Renal pelvis (tissue), 12 donors: ENCODE results near the gene RRAS2. TPM values are rescaled to one million over a fixed set of nuclear protein-coding genes. Genes with fewer than 3 reads are reported as not detected.
A peak's percentile ranks its signal among the peaks of the same experiment; 100 is the strongest.
"Not testable (repeated sequence)": the region's sequence is repeated elsewhere in the genome, so short reads cannot be mapped to it uniquely, and the experiment has no call there.

Experiments used
- DNase-seq: peaks from one replicate; pipeline ENCODE4 v3.0.0-alpha.2; 2013
- long read RNA-seq, 16 experiments: transcript quantifications; one replicate each; lab custom pipeline, GENCODE V29; 2026
- polyA plus RNA-seq, 3 donors: library from polyadenylated mRNA; unstranded; fragments of 120-200 nt; gene quantifications; one replicate each; pipeline ENCODE4 v1.2.1, GENCODE V29; 2013; ENCODE audit not compliant: insufficient read length in 3 of 3

RRAS2 gene
- 10 to 100 TPM; 45.3 to 48.3 (median 46.8) TPM for polyA plus RNA-seq
- long read RNA-seq, donor 1, transcript RRAS2-201 (6 exons, 1,516 nt) = major isoform, 8 of 10 reads
- long read RNA-seq, donor 1, partial matches to known transcripts = 0 of 10 reads
- long read RNA-seq, donor 1, other reads (novel, unspliced or antisense) = 0 of 10 reads
- long read RNA-seq, donor 2, transcript RRAS2-201 (6 exons, 1,516 nt) = major isoform, 9 of 9 reads
- long read RNA-seq, donor 2, partial matches to known transcripts = 0 of 9 reads
- long read RNA-seq, donor 2, other reads (novel, unspliced or antisense) = 0 of 9 reads
- long read RNA-seq, donor 3, transcript RRAS2-201 (6 exons, 1,516 nt) = major isoform, 14 of 16 reads
- long read RNA-seq, donor 3, partial matches to known transcripts = 0 of 16 reads
- long read RNA-seq, donor 3, other reads (novel, unspliced or antisense) = 0 of 16 reads
- long read RNA-seq, donor 4, transcript RRAS2-201 (6 exons, 1,516 nt) = major isoform, 16 of 16 reads
- long read RNA-seq, donor 4, partial matches to known transcripts = 0 of 16 reads
- long read RNA-seq, donor 4, other reads (novel, unspliced or antisense) = 0 of 16 reads
- long read RNA-seq, donor 5, transcript RRAS2-201 (6 exons, 1,516 nt) = major isoform, 8 of 9 reads
- long read RNA-seq, donor 5, partial matches to known transcripts = 0 of 9 reads
- long read RNA-seq, donor 5, other reads (novel, unspliced or antisense) = 0 of 9 reads
- long read RNA-seq, donor 6, transcript RRAS2-201 (6 exons, 1,516 nt) = major isoform, 9 of 14 reads
- long read RNA-seq, donor 6, partial matches to known transcripts = 0 of 14 reads
- long read RNA-seq, donor 6, other reads (novel, unspliced or antisense) = 5 of 14 reads
- long read RNA-seq, donor 7, transcript RRAS2-201 (6 exons, 1,516 nt) = major isoform, 16 of 18 reads
- long read RNA-seq, donor 7, partial matches to known transcripts = 0 of 18 reads
- long read RNA-seq, donor 7, other reads (novel, unspliced or antisense) = 0 of 18 reads
- long read RNA-seq, donor 8, transcript RRAS2-201 (6 exons, 1,516 nt) = major isoform, 5 of 5 reads
- long read RNA-seq, donor 8, partial matches to known transcripts = 0 of 5 reads
- long read RNA-seq, donor 8, other reads (novel, unspliced or antisense) = 0 of 5 reads
- long read RNA-seq, donor 9, transcript RRAS2-201 (6 exons, 1,516 nt) = major isoform, 18 of 19 reads
- long read RNA-seq, donor 9, partial matches to known transcripts = 0 of 19 reads
- long read RNA-seq, donor 9, other reads (novel, unspliced or antisense) = 0 of 19 reads
- long read RNA-seq, donor 10, transcript RRAS2-201 (6 exons, 1,516 nt) = major isoform, 10 of 13 reads
- long read RNA-seq, donor 10, partial matches to known transcripts = 0 of 13 reads
- long read RNA-seq, donor 10, other reads (novel, unspliced or antisense) = 0 of 13 reads
- long read RNA-seq, donor 11, transcript RRAS2-201 (6 exons, 1,516 nt) = major isoform, 6 of 7 reads
- long read RNA-seq, donor 11, partial matches to known transcripts = 0 of 7 reads
- long read RNA-seq, donor 11, other reads (novel, unspliced or antisense) = 0 of 7 reads
- long read RNA-seq, donor 12, transcript RRAS2-201 (6 exons, 1,516 nt) = major isoform, 17 of 23 reads
- long read RNA-seq, donor 12, partial matches to known transcripts = 0 of 23 reads
- long read RNA-seq, donor 12, other reads (novel, unspliced or antisense) = 5 of 23 reads
- long read RNA-seq, donor 13, transcript RRAS2-201 (6 exons, 1,516 nt) = major isoform, 8 of 8 reads
- long read RNA-seq, donor 13, partial matches to known transcripts = 0 of 8 reads
- long read RNA-seq, donor 13, other reads (novel, unspliced or antisense) = 0 of 8 reads
- long read RNA-seq, donor 14 = 0 reads
- long read RNA-seq, donor 15, transcript RRAS2-201 (6 exons, 1,516 nt) = major isoform, 13 of 15 reads
- long read RNA-seq, donor 15, partial matches to known transcripts = 0 of 15 reads
- long read RNA-seq, donor 15, other reads (novel, unspliced or antisense) = 0 of 15 reads
- long read RNA-seq, donor 16, transcript RRAS2-201 (6 exons, 1,516 nt) = major isoform, 13 of 15 reads
- long read RNA-seq, donor 16, partial matches to known transcripts = 0 of 15 reads
- long read RNA-seq, donor 16, other reads (novel, unspliced or antisense) = 0 of 15 reads

- DNase-seq = peak; percentile 76
These were observed at the start of gene RRAS2 for GRCh38 chr11:14358729-14359439. TSS of gene RRAS2 (minus strand) at chr11:14359183. CDS start at chr11:14358870, 313 bp downstream.

GRCh38 chr11:14408612-14409011 lies 49.6 kb upstream of the RRAS2 start:
- no peak for DNase-seq

GRCh38 chr11:14406116-14406515 lies 47.1 kb upstream of the RRAS2 start:
- DNase-seq = not testable (repeated sequence)

GRCh38 chr11:14403528-14403927 lies 44.5 kb upstream of the RRAS2 start:
- DNase-seq = not testable (repeated sequence)

GRCh38 chr11:14399087-14399486 lies 40.1 kb upstream of the RRAS2 start:
- no peak for DNase-seq

- DNase-seq = no peak
These were observed 37.3 kb upstream of the RRAS2 start for GRCh38 chr11:14396273-14396672.

- no peak for DNase-seq
These were observed 34.9 kb upstream of the RRAS2 start for GRCh38 chr11:14393889-14394288.

- no peak for DNase-seq
These were observed 34.1 kb upstream of the RRAS2 start for GRCh38 chr11:14393129-14393528.

GRCh38 chr11:14390669-14391068 lies 31.7 kb upstream of the RRAS2 start:
- DNase-seq = no peak

- DNase-seq = no peak
These were observed 29.4 kb upstream of the RRAS2 start for GRCh38 chr11:14388352-14388751.

- peak; percentile 61 for DNase-seq
These were observed 28.0 kb upstream of the RRAS2 start for GRCh38 chr11:14386895-14387480.

- no peak for DNase-seq
These were observed 27.1 kb upstream of the RRAS2 start for GRCh38 chr11:14386081-14386480.

GRCh38 chr11:14384338-14384737 lies 25.4 kb upstream of the RRAS2 start:
- DNase-seq = no peak

- DNase-seq = no peak
These were observed 23.0 kb upstream of the RRAS2 start for GRCh38 chr11:14381968-14382367.

- peak; percentile 58 for DNase-seq
These were observed 22.1 kb upstream of the RRAS2 start for GRCh38 chr11:14380947-14381561.

- no peak for DNase-seq
These were observed 21.3 kb upstream of the RRAS2 start for GRCh38 chr11:14380125-14380936.

- no peak for DNase-seq
These were observed 19.2 kb upstream of the RRAS2 start for GRCh38 chr11:14378171-14378570.

- no peak for DNase-seq
These were observed 17.9 kb upstream of the RRAS2 start for GRCh38 chr11:14376920-14377319.
